K562 (cell line): ENCODE measurements around the gene GALT.

Experiments
- CCAR2 ChIP-seq: fragments of 200-400 bp; formaldehyde crosslinking; IDR thresholded peaks from 2 replicates; pipeline ENCODE4 v1.6.1; 2017; ENCODE audit warnings: mild to moderate bottlenecking, low read depth, low read length
- CEBPB ChIP-seq: fragments of 450-650 bp; IDR thresholded peaks from 2 replicates; pipeline ENCODE4 v1.6.1; 2016; ENCODE audit warnings: missing genetic modification characterization, missing compliant biosample characterization
- CTCF ChIP-seq, 3 experiments: IDR thresholded peaks in 2 of 3; conservative IDR thresholded peaks in 1 of 3; 2 replicates each; pipeline ENCODE4 v1.5.1; 2011 to 2012; ENCODE audit warnings: low read length in 3 of 3, mild to moderate bottlenecking in 3 of 3, control low read depth in 2 of 3, improper control_type of control experiment in 1 of 3, inconsistent platforms in 1 of 3, low read depth in 1 of 3, mixed read lengths in 1 of 3, moderate library complexity in 1 of 3; ENCODE audit not compliant: insufficient read depth in 2 of 3
- GABPA ChIP-seq: fragments of 200-800 bp; sonication (Bioruptor generic); conservative IDR thresholded peaks from 2 replicates; pipeline ENCODE4 v1.6.1; 2016; ENCODE audit warnings: low read depth, missing genetic modification characterization, missing compliant biosample characterization
- HMG20A ChIP-seq: fragments of 450-650 bp; formaldehyde crosslinking; conservative IDR thresholded peaks from 2 replicates; pipeline ENCODE4 v1.4.0; 2020; ENCODE audit warnings: mild to moderate bottlenecking, mixed read lengths
- NONO ChIP-seq, 2 experiments: fragments of 200-400 bp in 1 of 2; fragments of 450-650 bp in 1 of 2; formaldehyde crosslinking in 1 of 2; IDR thresholded peaks; 2 replicates each; pipeline ENCODE4 v1.6.1; 2017; ENCODE audit warnings: low read depth in 2 of 2, mild to moderate bottlenecking in 2 of 2, moderate library complexity in 2 of 2, low read length in 1 of 2
- NR2C2 ChIP-seq, 2 experiments: fragments of 200-800 bp in 1 of 2; sonication (Bioruptor generic) in 1 of 2; sonication (generic) in 1 of 2; formaldehyde crosslinking in 1 of 2; IDR thresholded peaks; 2 replicates each; pipeline versions ENCODE4 v1.6.1 to v1.8.0; 2016 to 2022; ENCODE audit warnings: mild to moderate bottlenecking in 1 of 2, missing compliant biosample characterization in 1 of 2, missing genetic modification characterization in 1 of 2, missing genetic modification reagents in 1 of 2
- POLR2AphosphoS5 ChIP-seq: IDR thresholded peaks from 2 replicates; pipeline ENCODE4 v1.6.1; 2011; ENCODE audit warnings: mild to moderate bottlenecking, low read depth, low read length, moderate library complexity; ENCODE audit not compliant: control insufficient read depth, insufficient read depth
- ZBTB49 ChIP-seq: sonication (generic); formaldehyde crosslinking; IDR thresholded peaks from 2 replicates; pipeline ENCODE4 v1.8.0; 2022; ENCODE audit warnings: missing genetic modification reagents, mild to moderate bottlenecking, borderline replicate concordance
- ZFP91 ChIP-seq: sonication (generic); formaldehyde crosslinking; IDR thresholded peaks from 2 replicates; pipeline ENCODE4 v1.8.0; 2022; ENCODE audit warnings: mild to moderate bottlenecking, missing genetic modification reagents
- ZNF274 ChIP-seq: IDR thresholded peaks from 2 replicates; pipeline ENCODE4 v1.6.1; 2011; ENCODE audit warnings: low read depth, mild to moderate bottlenecking, low read length, moderate library complexity, borderline replicate concordance

- no peak for TF ChIP-seq ZFP91
- TF ChIP-seq CTCF (IDR thresholded peaks at IDR 0.05 in 2 of 3, conservative IDR thresholded peaks at IDR 0.05 in 1 of 3; ENCODE audit: insufficient read depth in 2 of 3, low read depth in 1 of 3, low read length in 3 of 3): no peak
- TF ChIP-seq NR2C2 (CRISPR knock-in tag; IDR thresholded peaks at IDR 0.05): no peak
- TF ChIP-seq NR2C2 (tag; IDR thresholded peaks at IDR 0.05): no peak
- TF ChIP-seq NONO (IDR thresholded peaks at IDR 0.05; ENCODE audit: low read depth in 2 of 2, low read length in 1 of 2): no peak
- no peak for TF ChIP-seq ZNF274
- TF ChIP-seq HMG20A (CRISPR knock-in tag): no peak
- no peak for TF ChIP-seq GABPA (tag)
- no peak for TF ChIP-seq CEBPB (tag)
- TF ChIP-seq POLR2AphosphoS5: no peak
- no peak for TF ChIP-seq ZBTB49 (CRISPR knock-in tag)
- TF ChIP-seq CCAR2: no peak
Observed at GRCh38 chr9:34671307-34671706, 24.8 kb downstream of the GALT start.
